ENCODE results near the gene POLA2. TPM values are rescaled to one million over a fixed set of nuclear protein-coding genes. Genes with fewer than 3 reads are reported as not detected.

POLA2 gene
- total and polyA plus RNA-seq, 4 donors = 1.5 to 6.1 (median 3.2) TPM

DNA sequence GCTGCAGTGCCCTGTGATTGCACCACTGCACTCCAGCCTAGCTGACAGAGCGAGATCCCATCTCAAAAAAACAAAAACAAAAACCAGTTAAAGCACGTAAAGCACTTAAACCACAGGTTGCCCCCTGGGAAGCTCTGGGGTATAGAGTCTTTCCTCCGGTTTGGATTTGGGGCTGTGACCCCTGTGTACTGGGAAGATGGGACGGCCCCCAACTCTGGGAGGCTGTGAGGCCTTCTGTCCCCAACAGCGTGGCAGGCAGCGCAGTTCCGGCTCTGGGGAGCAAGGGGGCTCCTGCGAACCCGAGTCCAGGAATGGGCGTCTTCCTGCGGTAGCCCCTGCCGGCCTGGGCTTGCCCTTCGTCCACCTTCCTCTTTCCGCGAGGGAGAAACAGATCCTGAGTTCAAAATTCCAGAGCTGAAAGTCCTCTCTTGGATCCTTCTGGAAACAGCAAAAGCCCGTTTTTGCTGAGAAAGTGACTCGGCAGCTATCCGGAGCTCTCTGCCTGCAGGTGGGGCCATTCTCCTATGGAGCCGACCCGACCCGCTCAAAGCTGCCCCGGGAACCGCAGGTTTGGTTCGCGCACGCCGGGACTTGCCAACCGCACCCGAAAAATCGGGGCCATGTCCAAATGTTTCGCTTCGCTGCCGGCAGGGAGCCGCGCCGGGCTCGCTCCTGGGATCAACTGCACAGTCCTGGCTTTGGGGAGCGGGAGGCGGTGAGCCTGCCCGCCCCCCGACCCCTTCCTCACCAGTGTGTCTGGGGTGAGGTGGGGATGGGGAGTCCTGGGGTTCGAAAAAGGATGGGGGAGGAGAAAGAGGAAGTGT, 36.3 kb upstream of the POLA2 start:
- H3K9me3 ChIP-seq (ENCODE audit: control insufficient read depth in 4 of 4, low read length in 3 of 4) = no peaks in the 10 kb centered on the region
- peak overlapping the region; percentile 26 to 67 for H3K9ac ChIP-seq (ENCODE audit: low read depth in 1 of 2, low read length in 2 of 2)
- TF ChIP-seq HNF4A (conservative IDR thresholded peaks at IDR 0.05) = peak; percentile 21 to 33
- TF ChIP-seq RXRA (IDR thresholded peaks at IDR 0.05) = peak in 1 of 2 donors; percentile 8
- peak; percentile 76 to 83 for TF ChIP-seq RAD21 (IDR thresholded peaks at IDR 0.05)
- TF ChIP-seq, protein P1, sequence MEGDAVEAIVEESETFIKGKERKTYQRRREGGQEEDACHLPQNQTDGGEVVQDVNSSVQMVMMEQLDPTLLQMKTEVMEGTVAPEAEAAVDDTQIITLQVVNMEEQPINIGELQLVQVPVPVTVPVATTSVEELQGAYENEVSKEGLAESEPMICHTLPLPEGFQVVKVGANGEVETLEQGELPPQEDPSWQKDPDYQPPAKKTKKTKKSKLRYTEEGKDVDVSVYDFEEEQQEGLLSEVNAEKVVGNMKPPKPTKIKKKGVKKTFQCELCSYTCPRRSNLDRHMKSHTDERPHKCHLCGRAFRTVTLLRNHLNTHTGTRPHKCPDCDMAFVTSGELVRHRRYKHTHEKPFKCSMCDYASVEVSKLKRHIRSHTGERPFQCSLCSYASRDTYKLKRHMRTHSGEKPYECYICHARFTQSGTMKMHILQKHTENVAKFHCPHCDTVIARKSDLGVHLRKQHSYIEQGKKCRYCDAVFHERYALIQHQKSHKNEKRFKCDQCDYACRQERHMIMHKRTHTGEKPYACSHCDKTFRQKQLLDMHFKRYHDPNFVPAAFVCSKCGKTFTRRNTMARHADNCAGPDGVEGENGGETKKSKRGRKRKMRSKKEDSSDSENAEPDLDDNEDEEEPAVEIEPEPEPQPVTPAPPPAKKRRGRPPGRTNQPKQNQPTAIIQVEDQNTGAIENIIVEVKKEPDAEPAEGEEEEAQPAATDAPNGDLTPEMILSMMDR (IDR thresholded peaks at IDR 0.05; ENCODE audit: low read depth, low read length, missing input control) = peak; percentile 34
- peak; percentile 10 for TF ChIP-seq SP1 (IDR thresholded peaks at IDR 0.05)
- TF ChIP-seq, protein P2, sequence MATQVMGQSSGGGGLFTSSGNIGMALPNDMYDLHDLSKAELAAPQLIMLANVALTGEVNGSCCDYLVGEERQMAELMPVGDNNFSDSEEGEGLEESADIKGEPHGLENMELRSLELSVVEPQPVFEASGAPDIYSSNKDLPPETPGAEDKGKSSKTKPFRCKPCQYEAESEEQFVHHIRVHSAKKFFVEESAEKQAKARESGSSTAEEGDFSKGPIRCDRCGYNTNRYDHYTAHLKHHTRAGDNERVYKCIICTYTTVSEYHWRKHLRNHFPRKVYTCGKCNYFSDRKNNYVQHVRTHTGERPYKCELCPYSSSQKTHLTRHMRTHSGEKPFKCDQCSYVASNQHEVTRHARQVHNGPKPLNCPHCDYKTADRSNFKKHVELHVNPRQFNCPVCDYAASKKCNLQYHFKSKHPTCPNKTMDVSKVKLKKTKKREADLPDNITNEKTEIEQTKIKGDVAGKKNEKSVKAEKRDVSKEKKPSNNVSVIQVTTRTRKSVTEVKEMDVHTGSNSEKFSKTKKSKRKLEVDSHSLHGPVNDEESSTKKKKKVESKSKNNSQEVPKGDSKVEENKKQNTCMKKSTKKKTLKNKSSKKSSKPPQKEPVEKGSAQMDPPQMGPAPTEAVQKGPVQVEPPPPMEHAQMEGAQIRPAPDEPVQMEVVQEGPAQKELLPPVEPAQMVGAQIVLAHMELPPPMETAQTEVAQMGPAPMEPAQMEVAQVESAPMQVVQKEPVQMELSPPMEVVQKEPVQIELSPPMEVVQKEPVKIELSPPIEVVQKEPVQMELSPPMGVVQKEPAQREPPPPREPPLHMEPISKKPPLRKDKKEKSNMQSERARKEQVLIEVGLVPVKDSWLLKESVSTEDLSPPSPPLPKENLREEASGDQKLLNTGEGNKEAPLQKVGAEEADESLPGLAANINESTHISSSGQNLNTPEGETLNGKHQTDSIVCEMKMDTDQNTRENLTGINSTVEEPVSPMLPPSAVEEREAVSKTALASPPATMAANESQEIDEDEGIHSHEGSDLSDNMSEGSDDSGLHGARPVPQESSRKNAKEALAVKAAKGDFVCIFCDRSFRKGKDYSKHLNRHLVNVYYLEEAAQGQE (IDR thresholded peaks at IDR 0.05) = no peak
- TF ChIP-seq EGR1 (IDR thresholded peaks at IDR 0.05; ENCODE audit: low read depth in 2 of 2) = no peak
- peak; percentile 22 for TF ChIP-seq YY1 (IDR thresholded peaks at IDR 0.05)
- TF ChIP-seq TAF1 (conservative IDR thresholded peaks at IDR 0.05) = no peak
- TF ChIP-seq, protein P3, sequence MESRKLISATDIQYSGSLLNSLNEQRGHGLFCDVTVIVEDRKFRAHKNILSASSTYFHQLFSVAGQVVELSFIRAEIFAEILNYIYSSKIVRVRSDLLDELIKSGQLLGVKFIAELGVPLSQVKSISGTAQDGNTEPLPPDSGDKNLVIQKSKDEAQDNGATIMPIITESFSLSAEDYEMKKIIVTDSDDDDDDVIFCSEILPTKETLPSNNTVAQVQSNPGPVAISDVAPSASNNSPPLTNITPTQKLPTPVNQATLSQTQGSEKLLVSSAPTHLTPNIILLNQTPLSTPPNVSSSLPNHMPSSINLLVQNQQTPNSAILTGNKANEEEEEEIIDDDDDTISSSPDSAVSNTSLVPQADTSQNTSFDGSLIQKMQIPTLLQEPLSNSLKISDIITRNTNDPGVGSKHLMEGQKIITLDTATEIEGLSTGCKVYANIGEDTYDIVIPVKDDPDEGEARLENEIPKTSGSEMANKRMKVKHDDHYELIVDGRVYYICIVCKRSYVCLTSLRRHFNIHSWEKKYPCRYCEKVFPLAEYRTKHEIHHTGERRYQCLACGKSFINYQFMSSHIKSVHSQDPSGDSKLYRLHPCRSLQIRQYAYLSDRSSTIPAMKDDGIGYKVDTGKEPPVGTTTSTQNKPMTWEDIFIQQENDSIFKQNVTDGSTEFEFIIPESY (IDR thresholded peaks at IDR 0.05) = no peak
- H3K4me1 ChIP-seq (ENCODE audit: control insufficient read depth in 4 of 4, insufficient read depth in 4 of 4, low read length in 3 of 4) = peaks cover 0 to 14% (median 9%) of the 10 kb centered on the region in 4 donors
- H3K4me3 ChIP-seq (ENCODE audit: low read depth in 1 of 3, low read length in 3 of 3) = peak overlapping the region; percentile 41 to 61 (median 44)
- peaks cover 0 to 2% (median 0%) of the 10 kb centered on the region in 4 donors for H3K36me3 ChIP-seq (ENCODE audit: control insufficient read depth in 4 of 4, insufficient read depth in 3 of 4, low read depth in 1 of 4, low read length in 3 of 4)
- H3K27me3 ChIP-seq (ENCODE audit: control insufficient read depth in 4 of 4, insufficient read depth in 4 of 4, low read length in 3 of 4) = no peaks in the 10 kb centered on the region
- no peak for DNase-seq (ENCODE audit: low spot score)
- H3K27ac ChIP-seq (ENCODE audit: low read depth in 1 of 2, low read length in 2 of 2) = peak overlapping the region in 1 of 2 donors; percentile 33
- 17% methylated on average over 42 of the region's 42 CpGs for WGBS

DNA sequence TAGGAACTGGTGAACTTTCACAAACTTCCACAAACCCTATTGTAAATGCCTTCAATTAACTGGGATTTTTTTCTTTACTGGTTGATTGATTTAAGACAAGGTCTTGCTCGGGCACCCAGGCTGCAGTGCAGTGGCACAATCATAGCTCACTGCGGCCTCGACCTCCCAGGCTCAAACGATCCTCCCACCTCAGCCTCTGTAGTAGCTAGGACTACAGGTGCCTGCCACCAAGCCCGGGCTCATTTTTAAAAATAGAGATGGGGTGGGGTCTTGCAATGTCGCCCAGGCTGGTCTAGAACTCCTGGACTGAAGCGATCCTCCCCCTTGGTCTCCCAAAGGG, 35.7 kb upstream of the POLA2 start:
- Histone ChIP-seq H3K9ac (ENCODE audit: low read depth in 1 of 2, low read length in 2 of 2) (peak overlapping the region; percentile 26 to 67), H3K9me3 (ENCODE audit: control insufficient read depth in 4 of 4, low read length in 3 of 4) (no peaks in the 10 kb centered on the region), H3K27me3 (ENCODE audit: control insufficient read depth in 4 of 4, insufficient read depth in 4 of 4, low read length in 3 of 4) (no peaks in the 10 kb centered on the region), H3K4me3 (ENCODE audit: low read depth in 1 of 3, low read length in 3 of 3) (peak overlapping the region; percentile 41 to 61 (median 44)), H3K36me3 (ENCODE audit: control insufficient read depth in 4 of 4, insufficient read depth in 3 of 4, low read depth in 1 of 4, low read length in 3 of 4) (peaks cover 0 to 2% (median 0%) of the 10 kb centered on the region in 4 donors), H3K4me1 (ENCODE audit: control insufficient read depth in 4 of 4, insufficient read depth in 4 of 4, low read length in 3 of 4) (peaks cover 0 to 14% (median 9%) of the 10 kb centered on the region in 4 donors), H3K27ac (ENCODE audit: low read depth in 1 of 2, low read length in 2 of 2) (no peak overlapping the region)
- WGBS = 57% methylated on average over 7 of the region's 7 CpGs
- no peak for DNase-seq (ENCODE audit: low spot score)
- TF ChIP-seq HNF4A (conservative IDR thresholded peaks at IDR 0.05) = no peak
- no peak for TF ChIP-seq TAF1 (conservative IDR thresholded peaks at IDR 0.05)
- no peak for TF ChIP-seq HNF4G (IDR thresholded peaks at IDR 0.05)
- TF ChIP-seq, protein P2 (IDR thresholded peaks at IDR 0.05) = no peak
- no peak for TF ChIP-seq YY1 (IDR thresholded peaks at IDR 0.05)
- no peak for TF ChIP-seq NR2F2 (IDR thresholded peaks at IDR 0.05)
- TF ChIP-seq RXRA (IDR thresholded peaks at IDR 0.05) = no peak
- TF ChIP-seq FOXA1 (IDR thresholded peaks at IDR 0.05) = no peak
- no peak for TF ChIP-seq SP1 (IDR thresholded peaks at IDR 0.05)
- TF ChIP-seq FOXA2 (IDR thresholded peaks at IDR 0.05) = no peak
- TF ChIP-seq, protein P4, sequence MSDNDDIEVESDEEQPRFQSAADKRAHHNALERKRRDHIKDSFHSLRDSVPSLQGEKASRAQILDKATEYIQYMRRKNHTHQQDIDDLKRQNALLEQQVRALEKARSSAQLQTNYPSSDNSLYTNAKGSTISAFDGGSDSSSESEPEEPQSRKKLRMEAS (IDR thresholded peaks at IDR 0.05) = no peak
- TF ChIP-seq, protein P5, sequence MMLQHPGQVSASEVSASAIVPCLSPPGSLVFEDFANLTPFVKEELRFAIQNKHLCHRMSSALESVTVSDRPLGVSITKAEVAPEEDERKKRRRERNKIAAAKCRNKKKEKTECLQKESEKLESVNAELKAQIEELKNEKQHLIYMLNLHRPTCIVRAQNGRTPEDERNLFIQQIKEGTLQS (IDR thresholded peaks at IDR 0.05) = no peak
- TF ChIP-seq, protein P3 (IDR thresholded peaks at IDR 0.05) = no peak
- no peak for TF ChIP-seq JUND (IDR thresholded peaks at IDR 0.05)
- TF ChIP-seq RAD21 (IDR thresholded peaks at IDR 0.05) = no peak
